Measurements from ENCODE around the gene CCR7. TPM values are rescaled to one million over a fixed set of nuclear protein-coding genes. Genes with fewer than 3 reads are reported as not detected.

The CCR7 gene
- total RNA-seq, 2 donors from 2014 or later, result 0.28 TPM; not detected in 1

- peak overlapping the region; percentile 51 to 70 for H3K27ac ChIP-seq
- H3K9me3 ChIP-seq, result no peaks in the 10 kb centered on the region
- no peaks in the 10 kb centered on the region for H3K36me3 ChIP-seq
- H3K27me3 ChIP-seq, result no peaks in the 10 kb centered on the region
- H3K4me3 ChIP-seq, result no peak overlapping the region
- no peak for TF ChIP-seq CTCF (IDR thresholded peaks at IDR 0.05)
- no peak for DNase-seq (ENCODE audit: low spot score)
- peaks cover 0 to 52% of the 10 kb centered on the region in 2 donors for H3K4me1 ChIP-seq
Observed at GRCh38 chr17:40532520-40533253, 32.6 kb downstream of the CCR7 start.

GRCh38 chr17:40531051-40531991 is 34.0 kb downstream of the CCR7 start:
- Histone ChIP-seq H3K4me3 (no peak overlapping the region), H3K4me1 (peaks cover 0 to 39% of the 10 kb centered on the region in 2 donors), H3K36me3 (no peaks in the 10 kb centered on the region), H3K27ac (no peak overlapping the region), H3K9me3 (no peaks in the 10 kb centered on the region), H3K27me3 (no peaks in the 10 kb centered on the region)
- no peak for TF ChIP-seq CTCF (IDR thresholded peaks at IDR 0.05)
- DNase-seq (ENCODE audit: low spot score), result no peak

GRCh38 chr17:40530531-40530994 is 34.7 kb downstream of the CCR7 start:
- no peak overlapping the region for H3K27ac ChIP-seq
- H3K9me3 ChIP-seq, result peaks cover 0 to under 1% of the 10 kb centered on the region in 2 donors
- no peaks in the 10 kb centered on the region for H3K36me3 ChIP-seq
- TF ChIP-seq CTCF (IDR thresholded peaks at IDR 0.05), result no peak
- no peak for DNase-seq (ENCODE audit: low spot score)
- H3K27me3 ChIP-seq, result no peaks in the 10 kb centered on the region
- H3K4me1 ChIP-seq, result peaks cover 0 to 32% of the 10 kb centered on the region in 2 donors
- H3K4me3 ChIP-seq, result no peak overlapping the region

- H3K36me3 ChIP-seq, result no peaks in the 10 kb centered on the region
- no peak overlapping the region for H3K4me3 ChIP-seq
- H3K4me1 ChIP-seq, result peaks cover 0 to 26% of the 10 kb centered on the region in 2 donors
- no peaks in the 10 kb centered on the region for H3K27me3 ChIP-seq
- peaks cover 0 to 6% of the 10 kb centered on the region in 2 donors for H3K9me3 ChIP-seq
- DNase-seq (ENCODE audit: low spot score), result no peak
- H3K27ac ChIP-seq, result no peak overlapping the region
- no peak for TF ChIP-seq CTCF (IDR thresholded peaks at IDR 0.05)
Observed at GRCh38 chr17:40529991-40530390, 35.3 kb downstream of the CCR7 start.

- no peak overlapping the region for H3K27ac ChIP-seq
- no peak for TF ChIP-seq CTCF (IDR thresholded peaks at IDR 0.05)
- DNase-seq (ENCODE audit: low spot score), result no peak
Observed at GRCh38 chr17:40528692-40529417, 36.4 kb downstream of the CCR7 start.

More at GRCh38 chr17:40528692-40529417, 36.4 kb downstream of the CCR7 start:
- Histone ChIP-seq H3K4me3 (no peak overlapping the region), H3K9me3 (peaks cover 0 to 7% of the 10 kb centered on the region in 2 donors), H3K36me3 (no peaks in the 10 kb centered on the region), H3K4me1 (peaks cover 0 to 18% of the 10 kb centered on the region in 2 donors), H3K27me3 (no peaks in the 10 kb centered on the region)

Measured in right atrium auricular region (tissue), 2 donors.